Dermis microvascular lymphatic vessel endothelial cell (primary cell): ENCODE results near the gene HOXC4. TPM values are rescaled to one million over a fixed set of nuclear protein-coding genes. Genes with fewer than 3 reads are reported as not detected.
"Not testable (repeated sequence)": the region's sequence is repeated elsewhere in the genome, so short reads cannot be mapped to it uniquely, and the experiment has no call there.

Experiments used
- DNase-seq, 2 donors: peaks; one replicate each; pipeline versions ENCODE4 v3.0.0 to v3.0.0-alpha.2; 2010; ENCODE audit warnings: low read depth in 2 of 2
- total RNA-seq: library from RNA; depleted of rRNA; stranded (reverse); fragments of >200 nt; gene quantifications from 2 replicates; pipeline ENCODE4 v1.2.1, GENCODE V29; 2014

Gene HOXC4
- total RNA-seq, 1 donor from 2014 or later, result not detected

DNA sequence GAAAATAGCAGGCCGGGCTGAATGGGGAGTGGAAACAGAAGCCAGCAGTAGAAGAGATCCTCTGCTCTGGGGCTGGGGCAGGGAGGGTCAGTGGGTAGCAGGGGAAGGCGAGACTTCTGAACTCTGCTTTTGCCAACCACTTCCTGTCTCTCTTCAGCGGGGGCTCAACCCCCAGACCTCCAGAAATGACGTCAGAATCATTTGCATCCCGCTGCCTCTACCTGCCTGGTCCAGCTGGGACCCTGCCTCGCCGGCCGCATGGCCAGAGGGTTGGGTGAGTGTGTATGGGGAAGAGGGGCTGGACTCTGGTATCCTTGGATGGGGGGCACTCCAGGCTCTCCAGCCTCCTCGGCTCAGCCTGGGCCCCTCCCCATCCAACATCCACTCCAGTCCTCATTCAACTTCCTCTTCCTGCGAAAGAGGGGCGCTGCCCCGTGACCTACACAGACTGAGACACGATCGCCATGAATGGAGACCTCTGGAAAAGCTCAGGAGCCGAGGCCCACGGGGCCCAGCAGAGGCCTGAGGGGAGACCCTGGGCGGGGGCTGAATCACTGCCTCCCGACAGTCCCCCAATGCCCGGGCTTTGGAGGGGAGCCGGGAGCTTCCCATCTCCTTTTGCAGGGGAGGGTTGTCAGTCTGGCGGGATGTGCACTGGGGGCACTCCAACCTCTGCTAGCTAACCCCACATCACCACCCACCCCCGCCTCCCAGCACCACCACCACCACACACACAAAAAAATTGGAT is 458 bp upstream of the HOXC4 start:
- no peak for DNase-seq

DNA sequence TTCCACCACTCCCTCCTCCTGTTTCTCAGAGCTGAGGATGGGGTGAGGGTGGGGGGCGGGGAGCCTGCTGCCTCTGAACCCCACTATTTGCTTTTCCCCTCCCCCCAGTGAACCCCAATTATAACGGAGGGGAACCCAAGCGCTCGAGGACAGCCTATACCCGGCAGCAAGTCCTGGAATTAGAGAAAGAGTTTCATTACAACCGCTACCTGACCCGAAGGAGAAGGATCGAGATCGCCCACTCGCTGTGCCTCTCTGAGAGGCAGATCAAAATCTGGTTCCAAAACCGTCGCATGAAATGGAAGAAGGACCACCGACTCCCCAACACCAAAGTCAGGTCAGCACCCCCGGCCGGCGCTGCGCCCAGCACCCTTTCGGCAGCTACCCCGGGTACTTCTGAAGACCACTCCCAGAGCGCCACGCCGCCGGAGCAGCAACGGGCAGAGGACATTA is 1.1 kb downstream of the HOXC4 start:
- no peak for DNase-seq

DNA sequence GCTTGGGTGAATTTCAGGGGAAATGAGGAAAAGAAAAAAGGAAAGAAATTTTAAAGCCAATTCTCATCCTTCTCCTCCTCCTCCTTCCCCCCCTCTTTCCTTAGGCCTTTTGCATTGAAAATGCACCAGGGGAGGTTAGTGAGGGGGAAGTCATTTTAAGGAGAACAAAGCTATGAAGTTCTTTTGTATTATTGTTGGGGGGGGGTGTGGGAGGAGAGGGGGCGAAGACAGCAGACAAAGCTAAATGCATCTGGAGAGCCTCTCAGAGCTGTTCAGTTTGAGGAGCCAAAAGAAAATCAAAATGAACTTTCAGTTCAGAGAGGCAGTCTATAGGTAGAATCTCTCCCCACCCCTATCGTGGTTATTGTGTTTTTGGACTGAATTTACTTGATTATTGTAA is 1.9 kb downstream of the HOXC4 start:
- DNase-seq, result no peak

DNA sequence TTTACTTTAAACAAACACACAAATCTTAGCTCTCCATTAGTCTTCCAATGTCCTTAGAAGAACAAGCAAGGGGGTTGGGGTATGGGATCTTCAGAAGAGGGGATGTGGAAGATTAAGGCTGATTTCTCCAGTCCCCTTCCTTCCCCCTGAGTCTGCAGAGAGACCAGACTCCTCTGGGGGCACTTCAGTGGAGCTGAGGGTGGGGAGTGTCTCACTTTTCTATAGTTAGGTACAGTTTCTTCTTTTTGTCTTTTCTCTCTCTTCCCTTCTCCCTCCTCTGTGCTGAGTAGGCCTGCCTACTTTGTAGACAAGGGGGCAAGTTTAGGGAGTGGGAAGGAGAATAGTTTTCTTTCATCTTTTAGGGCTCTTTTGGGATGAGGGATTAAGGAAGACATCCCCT is 2.5 kb downstream of the HOXC4 start:
- no peak for DNase-seq

DNA sequence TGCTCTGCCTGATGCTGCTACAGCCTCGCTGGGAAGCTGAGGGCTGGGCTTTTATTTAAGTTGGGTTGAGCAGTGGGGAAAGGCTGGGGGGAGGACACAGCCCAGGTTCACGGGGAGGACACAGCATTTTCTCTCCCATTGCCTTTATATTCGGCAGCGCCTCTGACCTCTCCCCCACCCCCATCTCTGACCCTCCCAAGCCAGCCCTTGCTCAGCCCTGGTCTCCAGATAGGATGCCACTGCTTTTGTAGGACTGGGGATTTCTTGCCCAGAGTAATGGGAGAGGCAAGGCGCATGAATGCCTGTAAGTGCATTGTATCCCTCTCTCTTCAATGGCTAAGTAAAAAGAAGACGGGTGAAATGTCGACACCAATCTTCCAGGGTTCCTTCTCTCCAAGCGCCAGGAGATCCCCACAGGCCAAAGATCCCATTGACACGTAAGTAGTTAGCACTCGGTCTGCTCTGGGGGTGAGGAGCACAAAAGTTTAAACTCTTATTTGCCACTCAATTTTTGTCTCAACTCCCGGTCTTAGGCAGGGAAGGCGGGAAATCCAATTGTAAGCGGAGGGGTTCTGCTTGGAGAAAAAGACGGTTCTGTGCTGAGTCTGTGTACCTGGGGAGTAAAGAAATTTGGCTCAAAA is 4.6 kb downstream of the HOXC4 start:
- DNase-seq, result no peak

DNA sequence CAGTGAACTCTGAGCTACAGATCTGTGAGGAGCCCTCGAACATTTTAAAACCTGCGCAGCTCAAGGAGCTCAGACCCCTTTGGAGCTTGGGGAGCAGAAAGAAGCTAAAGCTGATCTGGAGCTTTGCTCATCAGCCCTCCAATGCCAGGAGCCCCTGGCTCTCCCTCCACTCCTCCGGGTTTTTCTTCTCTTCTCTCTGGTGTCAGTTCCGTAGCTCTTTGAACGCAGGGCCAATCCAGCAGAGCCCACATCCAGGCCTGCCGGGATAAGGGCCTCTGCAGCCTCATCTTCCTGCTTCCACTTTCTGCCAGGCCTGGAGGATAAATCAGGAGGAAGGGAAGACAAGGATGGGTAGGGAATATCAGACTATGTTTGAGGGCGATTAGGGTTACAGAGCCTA is 6.0 kb downstream of the HOXC4 start:
- no peak for DNase-seq

DNA sequence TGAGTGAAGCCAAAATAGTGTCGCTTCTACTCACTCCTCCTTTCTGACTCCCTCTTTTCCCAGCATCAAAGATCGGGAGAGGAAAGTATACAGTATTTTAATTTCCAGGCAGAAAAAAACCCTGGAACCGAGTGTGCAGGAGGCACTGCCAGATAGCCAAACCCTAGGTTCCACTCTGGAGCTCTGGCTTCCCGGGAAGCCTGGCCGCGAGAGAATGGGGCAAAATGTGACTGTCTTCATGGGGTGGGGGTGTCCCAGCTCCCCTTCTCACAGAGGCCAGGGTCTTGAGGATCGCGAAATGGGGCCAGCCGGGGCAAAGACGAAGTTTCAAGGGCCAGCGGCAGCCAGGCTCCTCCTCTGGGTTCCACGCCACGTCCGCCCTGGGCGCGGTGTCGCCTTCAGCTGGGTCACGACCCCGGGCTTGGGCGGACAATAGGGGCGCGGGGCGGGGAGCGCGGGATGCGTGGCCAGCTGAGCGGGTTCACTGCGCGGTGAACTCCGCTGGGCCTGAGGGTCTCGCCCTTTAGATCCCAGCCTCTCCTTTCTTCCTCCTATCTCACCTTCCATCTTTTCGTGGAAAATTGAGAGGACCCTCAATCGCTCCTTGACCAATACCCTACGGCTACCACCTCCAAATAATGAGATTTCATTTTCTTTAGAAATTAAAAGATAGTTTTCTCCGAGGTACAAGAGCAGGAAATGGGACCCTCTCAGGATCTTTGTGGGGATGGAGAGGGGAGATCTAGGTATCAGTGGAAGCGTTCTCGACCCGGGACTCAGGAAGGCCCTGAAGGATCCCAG is 6.7 kb downstream of the HOXC4 start:
- no peak for DNase-seq

DNA sequence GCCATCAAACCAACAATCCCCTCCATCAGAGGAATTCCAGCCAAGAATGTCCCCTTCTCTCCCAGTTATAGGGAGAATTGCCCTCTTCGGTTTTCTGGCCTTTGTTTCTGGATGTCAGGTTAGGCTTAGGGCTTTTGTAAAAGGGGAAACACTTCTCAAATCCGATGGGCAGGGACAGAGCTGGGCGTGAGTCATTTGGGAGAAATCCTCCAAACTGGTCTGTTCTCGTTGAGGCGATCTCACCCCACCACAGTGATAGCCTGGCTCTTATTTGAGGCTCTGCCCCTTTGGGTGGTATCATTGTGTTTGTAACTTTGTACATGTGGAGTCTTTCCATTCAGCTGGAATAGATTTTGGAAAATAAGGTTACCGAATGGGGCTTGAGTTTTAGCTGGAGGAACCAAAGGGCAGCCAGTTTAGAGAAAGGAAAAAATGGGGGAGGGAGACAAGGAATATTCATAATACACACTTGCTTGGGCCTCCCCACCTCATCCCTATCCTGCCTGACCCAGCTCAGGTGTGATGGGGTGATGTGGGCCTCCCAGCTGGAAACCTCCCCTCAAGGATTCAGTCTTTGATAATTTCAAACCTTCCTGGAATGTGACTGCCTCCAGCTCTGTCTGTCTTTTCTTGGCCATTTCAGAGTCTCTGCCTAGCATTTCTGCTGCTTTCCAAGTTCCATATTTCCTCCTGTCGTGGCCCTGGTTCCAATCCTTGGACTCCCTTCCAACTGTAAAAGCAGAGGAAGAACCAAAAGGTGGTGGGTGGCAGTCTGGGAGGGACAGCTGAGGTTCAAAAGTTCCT is 7.5 kb downstream of the HOXC4 start:
- DNase-seq, result no peak

DNA sequence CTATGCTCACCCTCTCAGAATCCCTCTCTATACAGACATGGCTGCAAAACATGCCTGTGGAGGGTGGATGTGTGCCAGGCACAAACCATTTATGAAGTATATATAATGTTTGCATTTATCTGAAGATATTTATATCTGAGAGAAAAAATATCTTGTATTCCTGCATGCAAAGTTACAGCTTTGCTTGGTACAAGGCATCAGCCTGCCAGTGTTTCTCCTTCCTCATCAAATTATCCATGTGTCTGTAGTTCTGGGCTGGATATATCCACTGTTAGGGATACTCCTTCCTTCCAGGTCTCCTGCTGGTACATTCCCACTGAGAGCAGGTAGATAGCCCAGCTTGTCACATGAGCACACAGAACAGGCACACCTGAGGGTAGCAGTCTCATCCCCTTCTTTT is 12.0 kb downstream of the HOXC4 start:
- no peak for DNase-seq

DNA sequence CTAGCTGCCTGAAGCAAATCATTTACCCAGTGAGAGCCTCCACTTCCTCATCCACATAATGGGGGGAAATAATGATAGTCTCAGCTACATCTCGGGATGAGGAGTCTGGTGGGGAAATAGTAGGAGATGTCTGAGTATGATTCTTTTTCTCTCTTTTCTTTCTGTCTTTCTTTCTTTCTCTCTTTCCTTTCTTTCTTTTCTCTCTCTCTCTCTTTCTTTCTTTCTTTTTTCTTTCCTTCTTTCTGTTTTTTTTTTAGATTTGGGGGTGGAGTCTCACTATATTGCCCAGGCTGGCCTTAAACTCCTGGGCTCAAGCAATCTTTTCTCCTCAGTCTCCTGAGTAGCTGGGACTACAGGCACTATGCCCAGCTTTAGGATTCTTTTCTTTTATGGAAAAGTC is 12.8 kb downstream of the HOXC4 start:
- no peak for DNase-seq

DNA sequence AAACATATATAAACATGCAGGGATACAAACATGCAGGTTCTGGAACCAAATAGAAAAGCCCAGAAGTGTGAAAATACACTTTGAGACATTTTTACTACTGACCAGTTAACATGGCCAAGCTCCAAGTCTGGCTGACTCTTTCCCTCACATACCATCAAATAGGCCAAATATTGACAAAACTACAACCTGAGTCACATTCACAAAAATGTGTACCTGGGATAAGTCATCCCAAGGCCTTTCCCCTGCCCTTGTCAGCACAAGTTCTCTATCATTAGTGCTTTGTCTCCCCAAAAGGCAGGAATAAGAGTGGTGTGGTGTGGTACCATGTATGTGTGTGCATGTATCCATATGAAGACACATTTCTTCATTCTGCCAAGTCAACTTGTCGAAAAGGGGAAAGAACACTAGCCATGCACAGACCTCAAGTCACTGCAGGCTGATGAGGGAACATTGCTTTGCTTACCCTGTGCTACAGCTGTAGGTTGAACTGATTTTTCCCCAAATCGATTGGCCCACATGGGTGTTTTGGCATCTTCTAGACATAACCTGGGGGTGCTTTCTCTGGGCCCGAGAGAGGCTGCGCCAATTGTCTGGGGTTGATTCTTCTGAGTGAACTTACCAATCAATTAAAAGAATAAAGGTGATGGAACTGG is 14.9 kb downstream of the HOXC4 start:
- DNase-seq, result no peak

DNA sequence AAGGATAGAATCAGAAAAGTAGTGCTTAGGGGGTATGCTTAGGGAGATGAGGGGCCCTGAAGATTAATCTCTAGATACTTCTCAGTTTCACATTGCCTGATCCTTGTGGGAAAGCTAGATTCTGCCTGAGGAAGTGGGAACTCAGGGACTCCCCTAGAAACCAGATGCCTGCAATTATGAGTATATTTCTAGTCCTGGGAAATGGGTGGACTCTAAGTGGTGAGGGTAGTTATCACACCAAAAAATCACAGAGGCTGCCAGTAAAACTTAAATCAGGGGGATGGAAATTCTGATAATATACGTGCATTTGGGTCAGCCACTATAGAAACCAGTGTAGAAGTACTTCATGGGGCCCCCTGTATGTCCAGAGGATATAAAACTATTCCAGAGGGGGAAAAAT is 18.3 kb downstream of the HOXC4 start:
- DNase-seq, result no peak

DNA sequence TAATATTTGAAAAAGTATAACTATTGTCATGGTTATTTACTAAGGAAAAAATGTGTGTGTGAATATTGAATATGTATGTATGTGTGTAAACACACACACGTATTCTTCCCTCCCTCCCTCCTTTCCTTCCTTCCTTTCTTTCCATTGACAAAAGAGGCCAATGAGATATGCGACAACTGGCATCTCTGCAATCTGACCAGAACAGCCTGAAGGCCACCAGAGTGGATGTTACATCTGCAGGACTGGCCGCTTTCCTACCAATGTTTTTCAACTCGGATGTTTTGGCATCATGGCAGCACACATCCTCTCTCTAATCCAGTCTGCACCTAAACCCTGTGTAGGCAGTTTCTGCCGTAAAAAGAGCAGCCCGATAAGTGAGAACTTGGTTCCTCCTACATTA is 20.7 kb downstream of the HOXC4 start:
- DNase-seq, result no peak

DNA sequence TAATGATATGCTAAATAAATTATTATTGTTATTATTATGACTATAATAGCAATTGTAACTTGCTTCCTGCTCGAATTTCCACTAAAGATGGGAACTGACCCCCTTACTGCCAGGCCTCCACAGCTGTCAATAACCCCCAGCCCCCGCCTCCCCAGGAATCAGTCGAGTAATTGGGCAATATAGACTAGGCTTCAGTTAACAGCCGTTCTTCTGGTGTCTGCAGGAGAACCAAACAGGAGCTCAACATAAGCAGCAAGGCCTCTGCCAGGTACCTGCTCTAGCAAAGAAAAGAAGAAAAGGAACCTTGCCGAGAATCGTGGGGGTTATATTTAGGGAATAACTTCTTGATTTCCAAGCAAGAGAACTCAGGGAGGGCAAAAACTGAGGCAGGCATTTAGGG is 21.8 kb downstream of the HOXC4 start:
- no peak for DNase-seq

DNA sequence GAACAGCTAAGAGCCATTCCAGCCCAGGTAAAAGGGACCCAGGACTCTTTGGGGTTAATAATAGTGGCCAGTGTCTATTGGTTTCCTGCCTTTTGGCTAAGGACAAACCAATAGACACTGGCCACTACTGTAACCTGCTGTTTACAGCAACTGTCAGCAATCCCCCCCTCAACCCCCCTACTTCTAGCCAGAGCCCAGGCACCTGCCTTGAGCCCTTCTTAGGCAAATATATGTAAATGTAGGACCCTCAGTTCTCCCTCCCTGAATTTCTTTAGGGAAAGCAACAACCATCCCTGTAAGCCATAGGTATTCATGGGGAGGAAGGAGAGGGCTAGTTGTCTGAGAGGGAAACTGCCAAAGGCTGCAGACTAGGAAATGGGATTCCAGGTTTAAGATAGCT is 22.3 kb downstream of the HOXC4 start:
- no peak for DNase-seq

DNA sequence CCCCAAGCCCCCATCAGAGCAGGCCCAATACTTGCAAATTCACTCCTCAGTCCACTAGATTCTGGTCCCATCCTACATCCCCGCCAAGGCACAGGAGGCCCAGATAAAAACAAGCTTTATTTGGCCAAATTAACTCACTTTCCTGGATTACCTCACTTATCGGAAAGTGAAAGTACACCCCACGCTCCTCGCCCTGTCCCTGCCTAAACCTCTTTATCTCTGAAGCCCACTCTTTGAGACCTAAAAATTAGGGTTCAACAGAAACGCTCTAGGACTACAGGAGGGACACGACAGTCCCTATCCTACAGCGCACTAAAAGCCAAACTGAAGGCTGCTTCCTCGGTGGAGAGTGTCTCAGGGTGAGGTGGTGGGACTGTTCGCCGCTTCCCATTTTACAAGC is 24.2 kb downstream of the HOXC4 start:
- DNase-seq, result not testable (repeated sequence)

DNA sequence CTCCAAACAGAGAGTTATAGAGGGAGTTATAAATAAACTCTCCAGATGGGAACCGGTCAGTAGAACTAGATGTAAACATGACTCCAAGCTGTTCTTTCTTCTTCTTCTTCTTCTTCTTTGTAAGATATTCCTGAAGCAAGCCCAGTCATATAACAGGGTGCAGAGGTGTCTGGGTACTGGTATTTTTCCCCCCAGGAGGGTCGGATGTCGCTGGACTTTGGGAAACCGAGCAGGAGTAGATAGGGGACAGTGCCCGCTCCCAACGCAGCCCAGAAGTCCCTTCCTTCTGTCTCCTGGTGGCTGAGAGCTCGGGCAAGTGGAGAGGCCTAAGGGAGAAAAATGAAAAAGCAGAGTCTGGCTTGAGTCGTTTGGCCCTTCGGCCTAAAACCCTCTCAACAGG is 25.5 kb downstream of the HOXC4 start:
- not testable (repeated sequence) for DNase-seq

DNA sequence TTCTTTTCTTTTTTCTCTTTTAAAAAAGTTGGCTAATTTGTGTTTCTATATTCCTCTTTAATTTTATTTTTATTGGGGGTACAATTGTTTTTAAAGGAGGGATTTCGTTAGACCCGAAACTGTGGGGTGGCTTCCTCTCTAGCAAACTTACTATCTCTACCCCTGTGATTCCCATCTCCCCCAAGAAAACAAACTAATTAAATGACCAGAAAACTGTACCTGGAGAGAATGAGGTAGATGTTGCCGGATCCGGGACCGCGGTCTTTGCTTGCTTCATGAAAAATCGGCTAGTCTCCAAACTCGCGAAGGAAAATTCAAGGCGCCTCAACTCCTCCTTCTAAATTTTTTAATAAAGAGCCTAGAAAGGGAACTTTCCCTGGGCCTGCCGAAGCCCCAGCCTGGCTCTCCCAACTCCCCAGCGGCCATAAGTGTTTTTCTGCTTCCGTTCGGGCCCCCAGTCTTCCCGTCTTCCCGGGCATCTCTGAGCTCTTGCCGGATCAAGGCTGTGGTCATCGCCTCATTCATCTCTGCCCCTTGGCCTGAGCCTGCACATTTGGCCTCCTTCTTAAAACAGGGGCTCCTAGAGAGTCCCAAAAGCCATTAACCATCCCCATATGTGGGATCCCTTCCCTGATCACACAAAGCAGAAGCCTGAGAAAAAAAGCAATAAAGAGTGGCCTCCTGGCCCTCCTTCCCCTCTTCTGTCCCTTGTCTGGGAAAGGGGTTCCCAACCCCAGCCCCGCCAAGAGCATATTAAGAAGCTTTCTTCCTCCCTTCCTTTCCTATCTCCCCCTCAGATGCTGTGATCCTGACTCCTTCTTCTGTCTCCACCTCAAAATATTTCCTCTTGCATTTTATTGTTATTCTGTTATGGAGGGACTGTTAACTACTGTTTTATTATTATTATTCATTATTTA is 26.6 kb downstream of the HOXC4 start:
- DNase-seq, result not testable (repeated sequence)

DNA sequence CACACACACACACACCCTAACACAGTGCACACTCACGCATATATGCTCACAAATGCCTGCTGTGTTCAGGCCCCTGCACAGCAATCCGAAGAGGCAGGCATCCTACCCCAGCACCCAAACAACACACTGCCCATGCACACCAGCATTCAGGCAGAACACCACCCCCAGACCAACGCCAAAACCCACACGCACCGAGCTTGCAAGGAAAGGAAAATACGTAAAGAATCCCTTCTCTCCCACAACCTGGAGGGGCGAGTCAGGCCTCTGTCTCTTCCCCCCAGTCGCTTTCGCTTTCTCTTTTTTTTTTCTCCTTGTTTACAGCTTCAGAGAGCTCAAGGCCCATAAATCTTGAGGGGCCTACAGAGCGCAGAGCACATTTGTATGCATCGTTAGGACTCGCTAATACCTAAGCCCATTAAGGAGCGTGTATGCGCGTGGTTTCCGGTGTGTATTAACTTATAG is 27.4 kb downstream of the HOXC4 start:
- DNase-seq, result not testable (repeated sequence)
